Dermis microvascular lymphatic vessel endothelial cell (primary cell): Measurements from ENCODE around the gene GAB3. TPM values are rescaled to one million over a fixed set of nuclear protein-coding genes. Genes with fewer than 3 reads are reported as not detected.

ENCODE experiments used
- DNase-seq, 2 donors: peaks; one replicate each; pipeline versions ENCODE4 v3.0.0 to v3.0.0-alpha.2; 2010; ENCODE audit warnings: low read depth in 2 of 2
- total RNA-seq: library from RNA; depleted of rRNA; stranded (reverse); fragments of >200 nt; gene quantifications from 2 replicates; pipeline ENCODE4 v1.2.1, GENCODE V29; 2014

The GAB3 gene, protein sequence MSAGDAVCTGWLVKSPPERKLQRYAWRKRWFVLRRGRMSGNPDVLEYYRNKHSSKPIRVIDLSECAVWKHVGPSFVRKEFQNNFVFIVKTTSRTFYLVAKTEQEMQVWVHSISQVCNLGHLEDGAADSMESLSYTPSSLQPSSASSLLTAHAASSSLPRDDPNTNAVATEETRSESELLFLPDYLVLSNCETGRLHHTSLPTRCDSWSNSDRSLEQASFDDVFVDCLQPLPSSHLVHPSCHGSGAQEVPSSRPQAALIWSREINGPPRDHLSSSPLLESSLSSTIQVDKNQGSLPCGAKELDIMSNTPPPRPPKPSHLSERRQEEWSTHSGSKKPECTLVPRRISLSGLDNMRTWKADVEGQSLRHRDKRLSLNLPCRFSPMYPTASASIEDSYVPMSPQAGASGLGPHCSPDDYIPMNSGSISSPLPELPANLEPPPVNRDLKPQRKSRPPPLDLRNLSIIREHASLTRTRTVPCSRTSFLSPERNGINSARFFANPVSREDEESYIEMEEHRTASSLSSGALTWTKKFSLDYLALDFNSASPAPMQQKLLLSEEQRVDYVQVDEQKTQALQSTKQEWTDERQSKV
- total RNA-seq = 6.7 and 11.6 TPM in 2 replicates

DNA sequence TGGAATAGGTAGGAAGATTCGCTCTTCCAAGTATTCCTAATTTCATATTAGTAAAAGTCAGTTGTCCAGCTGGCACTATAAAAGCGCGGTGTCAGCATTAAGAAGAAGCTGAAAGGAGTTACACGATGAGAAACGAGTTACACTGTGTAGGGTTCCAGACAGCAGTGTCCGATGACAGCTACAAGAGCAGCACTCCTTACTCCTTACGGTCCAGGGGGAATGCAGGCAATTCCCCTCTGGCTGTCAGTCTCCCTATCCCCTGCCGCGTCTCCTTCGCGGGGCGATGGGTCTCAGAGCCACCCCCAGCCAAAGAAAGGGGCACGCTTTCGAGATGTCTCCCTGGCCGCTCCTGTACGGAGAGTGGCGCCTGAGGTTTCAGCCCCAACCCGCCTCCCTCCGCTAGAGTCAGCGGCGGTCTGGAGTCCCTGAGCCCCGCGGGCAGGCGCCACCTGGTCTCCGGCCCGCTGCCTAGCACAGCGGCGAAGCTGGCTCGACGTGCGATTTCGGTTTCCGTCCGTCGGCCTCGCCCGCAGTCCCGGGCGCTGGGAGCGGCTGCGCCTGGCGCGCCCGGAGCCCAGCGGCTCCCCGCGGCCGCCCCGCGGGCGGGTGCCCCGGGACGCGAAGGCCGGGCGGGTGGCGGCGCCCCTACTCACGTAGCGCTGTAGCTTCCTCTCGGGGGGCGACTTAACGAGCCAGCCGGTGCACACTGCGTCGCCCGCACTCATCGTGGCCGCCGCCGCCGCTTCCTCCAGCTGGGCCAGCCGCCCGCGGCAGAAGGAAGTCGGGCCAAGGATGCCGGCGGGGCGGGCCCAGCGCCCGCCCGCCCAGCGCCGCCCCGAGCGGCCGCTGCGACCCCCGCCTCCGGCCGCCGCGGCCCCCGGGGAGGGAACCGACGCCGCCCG, at the start of gene GAB3:
Gene GAB3 (minus strand): TSS at position 777 of the 902 bp plus-strand sequence. CDS start 52 bp downstream, at position 725.
- peak in 1 of 2 donors; percentile 39 for DNase-seq

DNA sequence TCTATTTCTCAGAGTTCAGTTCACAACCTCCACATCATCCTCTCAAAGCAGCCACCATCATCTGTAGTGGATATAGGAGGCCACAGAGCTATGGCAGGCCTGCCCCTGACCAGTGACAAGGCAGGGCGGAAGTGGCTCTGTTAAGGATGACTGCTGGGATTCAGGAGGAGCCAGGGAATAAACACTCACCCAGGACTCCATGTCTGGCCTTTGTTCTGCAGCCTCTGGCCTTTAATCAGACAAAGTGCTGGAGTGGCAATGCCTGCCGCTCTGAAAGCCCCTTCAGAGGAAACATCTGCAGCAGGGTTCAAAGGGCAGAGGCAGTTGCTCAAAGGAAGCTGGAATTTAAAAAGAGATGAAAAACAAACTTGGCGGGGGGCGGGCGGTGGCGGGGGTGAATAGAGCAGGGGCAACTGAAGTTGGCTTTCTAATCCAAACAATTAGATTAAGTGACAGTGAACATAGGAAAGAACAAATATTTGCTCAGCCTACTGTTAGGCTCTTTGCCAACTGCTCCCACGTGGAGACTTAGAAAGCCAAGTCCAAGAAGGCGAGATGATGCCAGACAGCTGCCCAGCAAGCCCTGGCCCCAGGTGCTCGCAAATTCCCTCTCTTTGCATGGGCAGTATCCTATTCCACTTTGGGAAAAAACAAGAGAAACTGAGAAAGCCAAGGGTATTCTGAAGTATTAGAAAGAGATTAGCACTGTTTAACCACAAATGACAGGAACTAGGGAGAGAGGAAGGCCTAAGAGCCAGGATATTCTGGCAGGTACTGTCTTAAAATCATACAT, 48.9 kb upstream of the GAB3 start:
- DNase-seq = peak; percentile 76 to 92

DNA sequence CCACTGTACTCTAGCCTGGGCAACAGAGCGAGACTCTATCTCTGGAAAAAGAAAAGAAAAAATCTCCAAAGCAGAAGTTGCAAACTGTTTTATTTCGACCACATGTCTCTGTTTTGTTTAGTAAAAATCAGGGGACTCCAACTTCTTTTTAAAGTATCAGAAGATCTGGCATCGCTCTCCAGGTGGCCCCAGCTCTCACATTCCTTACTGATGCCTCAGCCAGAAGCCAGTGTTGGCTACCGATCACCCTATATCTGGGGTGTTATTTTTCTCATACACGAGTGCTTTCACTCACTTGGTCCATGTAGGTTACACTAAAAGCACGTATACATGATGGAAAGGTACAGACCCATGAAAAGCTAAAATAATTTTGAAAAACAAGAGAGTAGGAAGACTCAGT, 46.1 kb upstream of the GAB3 start:
- DNase-seq = no peak

DNA sequence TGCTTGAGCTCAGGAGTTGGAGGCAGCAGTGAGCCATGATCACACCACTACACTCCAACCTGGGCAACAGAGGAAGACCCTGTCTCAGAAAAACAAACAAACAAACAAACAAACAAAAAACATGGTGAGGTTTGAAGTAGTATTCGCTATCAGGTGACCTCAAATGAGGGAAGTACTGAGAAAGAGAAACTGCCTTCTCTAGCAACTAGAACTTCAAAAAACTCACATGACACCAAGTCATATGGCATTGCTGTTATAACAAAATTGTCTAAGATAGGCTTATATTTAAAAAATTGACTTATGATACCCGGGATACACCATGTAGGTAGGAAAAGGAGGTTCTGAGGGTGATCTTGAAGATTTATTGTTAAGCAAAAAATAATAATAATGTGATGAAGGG, 44.1 kb upstream of the GAB3 start:
- DNase-seq = no peak

DNA sequence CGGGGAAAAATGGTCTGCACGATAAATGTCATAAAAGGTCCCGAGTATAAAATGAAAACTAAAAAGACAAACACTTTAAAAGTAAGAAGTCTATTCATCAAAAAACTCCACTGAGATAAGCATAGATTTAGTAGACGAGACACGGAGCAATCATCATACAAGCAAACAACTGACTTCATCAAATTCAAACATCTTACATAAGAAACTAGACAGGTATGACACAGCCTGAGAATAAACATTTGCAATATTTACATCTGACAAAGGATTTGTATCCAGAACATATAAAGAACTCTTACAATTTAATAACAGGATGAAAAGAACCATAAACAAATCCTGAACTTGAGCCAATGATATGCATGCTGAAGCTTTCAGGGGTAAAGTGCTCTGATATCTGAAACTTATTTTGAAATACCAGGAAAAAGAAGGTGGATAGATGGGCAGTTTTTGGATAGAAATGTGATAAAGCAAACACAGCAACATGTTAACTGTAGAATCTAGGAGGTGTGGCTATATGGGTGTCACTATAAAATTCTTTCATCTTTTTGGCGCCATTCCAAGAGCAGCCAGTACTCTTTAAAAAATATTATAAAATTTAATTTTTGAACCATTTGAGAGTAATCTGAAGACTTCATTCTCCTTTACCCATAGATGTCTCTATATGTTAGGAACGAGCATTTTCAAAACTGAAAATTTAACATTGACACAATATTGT, 42.4 kb upstream of the GAB3 start:
- no peak for DNase-seq

DNA sequence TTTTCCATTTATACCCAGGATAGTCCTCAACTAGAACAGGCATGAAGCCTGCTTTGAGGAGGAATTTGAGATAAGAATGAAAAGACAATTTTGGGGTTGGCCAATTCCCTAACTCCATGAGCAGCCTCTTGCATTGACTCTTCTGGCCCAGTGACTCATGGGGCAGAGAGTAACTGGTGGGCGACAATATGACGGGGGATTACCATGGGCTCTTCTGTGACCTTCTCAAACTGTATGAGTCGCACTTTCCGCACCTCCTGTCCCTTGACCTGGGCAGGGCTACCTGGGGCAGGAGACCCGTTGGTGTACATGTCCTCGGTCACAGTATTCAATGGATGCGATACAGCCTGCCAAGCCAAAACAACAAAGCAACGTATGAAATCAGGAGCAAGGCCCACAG, 41.1 kb upstream of the GAB3 start:
- no peak for DNase-seq

DNA sequence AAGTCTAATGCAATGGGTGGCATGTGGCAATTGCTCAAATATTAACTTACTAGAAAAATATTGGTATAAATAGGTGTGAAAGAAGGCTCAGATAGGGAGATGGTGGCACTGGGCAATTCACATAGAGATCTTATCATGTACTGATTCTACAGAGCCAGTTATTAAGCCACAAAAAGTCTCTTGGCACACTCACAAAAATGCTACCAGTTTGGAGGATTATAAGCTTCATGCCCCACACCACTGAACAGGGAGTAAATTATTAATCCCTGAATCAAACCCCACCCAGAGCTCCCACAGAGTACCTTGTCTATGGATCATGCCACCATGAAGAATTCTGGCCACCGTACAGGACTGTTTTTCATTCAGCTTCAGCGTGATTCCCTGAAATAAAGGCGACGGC, 40.6 kb upstream of the GAB3 start:
- DNase-seq = no peak

DNA sequence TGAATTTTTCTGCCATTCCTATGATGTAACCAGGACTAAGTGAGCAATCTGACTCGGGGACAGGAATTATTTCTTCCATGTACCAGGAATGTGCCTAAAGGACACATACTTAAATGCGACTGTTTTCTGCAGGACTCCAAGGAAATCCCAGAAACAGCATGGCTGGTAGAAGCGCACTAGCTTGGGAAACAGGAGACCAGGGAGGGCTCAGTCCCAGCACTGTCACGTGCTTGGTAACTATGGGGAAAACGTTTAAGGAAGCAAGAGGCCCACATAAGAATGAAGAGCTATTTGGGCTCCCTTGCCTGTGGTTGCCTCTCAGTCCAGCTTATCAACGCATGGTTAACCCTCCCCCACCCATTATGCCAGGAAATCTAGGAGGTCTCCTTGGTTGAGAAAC, 34.8 kb upstream of the GAB3 start:
- no peak for DNase-seq

DNA sequence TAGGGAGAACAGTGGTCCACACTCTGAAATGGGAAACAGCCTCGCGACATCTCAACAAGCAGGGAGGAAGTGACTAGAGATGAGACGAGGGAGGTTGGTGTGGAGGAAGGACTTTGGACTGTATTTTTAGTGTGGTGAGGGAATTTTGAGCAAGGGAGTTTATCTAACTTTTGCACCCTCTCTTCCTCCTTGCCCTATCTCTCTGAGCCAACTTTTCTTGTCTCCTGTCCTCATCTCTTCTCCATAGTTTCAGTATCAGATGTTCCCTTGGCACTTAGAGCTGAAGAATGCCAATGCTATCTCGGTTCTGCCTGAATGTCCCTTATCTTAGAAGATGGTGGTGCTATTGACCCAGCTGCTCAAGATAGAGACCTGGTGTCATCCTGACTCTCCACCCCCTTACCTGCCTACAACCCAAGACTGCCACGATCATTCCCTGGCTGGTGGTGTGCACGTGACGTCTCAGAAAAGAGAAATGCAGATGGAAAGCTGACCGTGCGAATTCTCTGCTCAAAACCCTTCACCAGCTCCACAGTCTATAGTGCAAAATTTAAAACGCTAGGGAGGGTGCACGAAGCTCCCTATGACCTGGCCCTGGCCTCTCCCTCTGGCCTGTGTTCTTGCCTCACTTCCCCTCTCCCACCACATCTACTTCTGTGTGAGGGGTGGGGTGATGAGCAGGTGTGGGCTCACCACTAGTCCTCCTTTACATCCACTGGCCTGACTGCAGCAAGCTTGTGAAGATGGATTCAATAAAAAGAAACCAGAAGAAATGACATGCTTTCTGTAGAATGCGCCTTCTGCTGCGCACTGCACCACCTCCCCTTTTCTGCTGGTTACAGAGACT, 33.5 kb upstream of the GAB3 start:
- DNase-seq = no peak

DNA sequence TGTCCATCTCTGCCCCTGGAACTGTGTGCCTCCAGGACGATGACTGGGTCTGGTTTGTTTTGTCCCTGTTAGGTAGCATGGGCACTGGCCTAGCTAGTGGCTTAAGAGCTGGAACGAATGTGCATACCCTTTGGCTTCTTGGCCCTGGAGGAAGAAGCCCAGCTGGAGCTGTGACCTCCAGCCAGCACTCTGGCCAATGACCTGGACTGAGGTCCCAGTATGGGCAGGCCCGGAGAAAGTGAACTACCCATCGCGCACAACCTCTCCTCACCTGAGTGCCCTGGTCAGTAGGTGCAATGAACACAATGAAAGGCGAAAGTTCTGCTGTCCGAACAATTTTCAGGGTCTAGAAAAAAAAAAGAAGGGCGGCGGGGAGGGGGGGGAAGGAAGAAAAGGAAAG, 30.1 kb upstream of the GAB3 start:
- no peak for DNase-seq

DNA sequence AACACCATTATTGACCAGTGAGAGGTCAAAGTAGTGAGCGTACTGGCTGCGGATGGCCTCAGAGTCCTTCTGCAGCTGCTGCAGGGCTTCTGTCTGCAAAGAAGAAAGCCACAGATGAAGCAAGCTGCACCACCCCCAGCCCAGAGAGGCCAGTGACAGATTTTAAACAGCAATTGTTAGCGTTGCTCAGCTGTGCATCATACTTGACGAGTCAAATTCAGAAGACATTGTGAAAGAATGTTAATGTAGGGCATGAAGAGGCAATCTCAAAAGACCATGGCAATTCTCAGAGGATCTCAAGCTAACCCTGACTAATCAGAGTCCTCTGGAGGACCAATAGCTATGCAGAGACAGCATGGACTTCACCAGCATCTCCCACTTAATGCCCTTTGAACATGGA, 28.4 kb upstream of the GAB3 start:
- DNase-seq = no peak

DNA sequence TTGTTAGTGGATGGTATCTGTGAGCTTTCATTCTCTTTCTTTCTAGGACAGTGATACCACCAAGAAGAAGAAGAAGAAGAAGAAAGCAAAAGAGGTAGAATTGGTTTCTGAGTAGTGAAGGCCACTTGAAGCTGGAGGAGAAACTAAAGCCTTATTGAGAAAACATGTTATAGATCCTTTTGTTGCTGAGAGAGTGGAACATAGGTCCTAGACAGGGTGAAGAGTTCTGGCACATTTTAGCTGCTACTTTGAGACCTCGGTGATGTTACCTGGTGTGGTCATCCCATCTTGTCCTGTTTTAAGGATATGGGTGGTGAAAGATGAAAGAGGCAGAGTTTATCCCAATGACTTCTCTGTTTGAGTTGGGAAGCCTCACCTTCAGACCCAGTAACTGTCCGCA, 25.9 kb upstream of the GAB3 start:
- no peak for DNase-seq

DNA sequence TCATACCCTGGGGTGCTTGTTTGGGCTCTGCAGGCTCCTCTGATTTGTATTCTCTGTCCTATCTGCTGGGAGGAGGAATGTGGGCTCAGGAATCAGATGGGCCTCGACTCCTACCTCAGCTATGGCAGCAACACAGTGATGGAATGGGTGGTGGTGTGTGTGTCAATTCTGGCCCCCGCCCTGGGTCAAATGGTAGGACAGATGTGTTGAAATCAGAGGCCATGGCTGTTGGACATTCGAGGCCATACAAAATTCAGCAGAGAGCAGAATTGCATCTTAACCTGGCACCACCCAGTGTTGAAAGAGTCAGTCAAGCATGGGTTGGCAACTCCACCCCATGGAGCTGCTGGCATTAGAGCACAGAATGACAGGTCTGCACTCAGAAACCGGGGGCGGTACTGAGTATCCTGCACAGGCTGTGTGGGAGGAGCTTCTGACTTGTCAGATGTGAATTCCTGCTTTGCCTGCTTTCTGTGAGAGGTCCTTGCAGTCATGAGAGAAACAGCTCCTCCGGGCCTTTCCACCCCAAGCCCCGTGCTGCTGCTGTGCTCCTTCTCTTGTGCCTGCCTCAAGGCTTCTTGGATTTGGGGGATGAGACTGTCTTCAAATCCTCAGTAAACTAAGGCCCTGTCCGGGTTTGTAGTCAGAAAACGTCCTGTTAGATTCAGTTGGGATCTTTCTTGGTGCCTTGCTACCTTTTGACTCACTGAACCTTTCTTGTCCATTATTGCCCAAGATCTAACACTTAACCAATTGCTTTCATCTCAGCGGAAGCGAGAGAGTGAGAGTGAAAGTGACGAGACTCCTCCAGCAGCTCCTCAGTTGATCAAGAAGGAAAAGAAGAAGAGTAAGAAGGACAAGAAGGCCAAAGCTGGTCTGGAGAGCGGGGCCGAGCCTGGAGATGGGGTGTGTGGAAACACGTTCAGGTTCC, 24.8 kb upstream of the GAB3 start:
- DNase-seq = no peak

DNA sequence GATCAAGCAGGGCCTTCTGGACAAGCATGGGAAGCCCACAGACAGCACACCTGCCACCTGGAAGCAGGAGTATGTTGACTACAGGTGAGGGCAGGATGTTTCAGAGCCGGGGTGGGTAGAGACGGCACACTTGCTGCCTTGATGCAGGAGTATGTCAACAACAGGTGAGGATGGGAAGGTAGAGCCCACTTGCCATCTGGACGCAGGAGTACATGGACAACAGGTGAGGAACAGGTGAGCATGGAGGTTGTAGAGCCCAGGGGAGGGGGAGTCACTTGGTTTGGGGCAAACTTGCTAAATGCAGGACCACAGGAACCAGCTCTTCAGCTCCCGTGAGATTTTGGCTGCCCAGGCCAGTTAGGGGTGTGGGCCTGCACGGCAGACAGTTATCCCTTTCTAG, 23.7 kb upstream of the GAB3 start:
- no peak for DNase-seq

DNA sequence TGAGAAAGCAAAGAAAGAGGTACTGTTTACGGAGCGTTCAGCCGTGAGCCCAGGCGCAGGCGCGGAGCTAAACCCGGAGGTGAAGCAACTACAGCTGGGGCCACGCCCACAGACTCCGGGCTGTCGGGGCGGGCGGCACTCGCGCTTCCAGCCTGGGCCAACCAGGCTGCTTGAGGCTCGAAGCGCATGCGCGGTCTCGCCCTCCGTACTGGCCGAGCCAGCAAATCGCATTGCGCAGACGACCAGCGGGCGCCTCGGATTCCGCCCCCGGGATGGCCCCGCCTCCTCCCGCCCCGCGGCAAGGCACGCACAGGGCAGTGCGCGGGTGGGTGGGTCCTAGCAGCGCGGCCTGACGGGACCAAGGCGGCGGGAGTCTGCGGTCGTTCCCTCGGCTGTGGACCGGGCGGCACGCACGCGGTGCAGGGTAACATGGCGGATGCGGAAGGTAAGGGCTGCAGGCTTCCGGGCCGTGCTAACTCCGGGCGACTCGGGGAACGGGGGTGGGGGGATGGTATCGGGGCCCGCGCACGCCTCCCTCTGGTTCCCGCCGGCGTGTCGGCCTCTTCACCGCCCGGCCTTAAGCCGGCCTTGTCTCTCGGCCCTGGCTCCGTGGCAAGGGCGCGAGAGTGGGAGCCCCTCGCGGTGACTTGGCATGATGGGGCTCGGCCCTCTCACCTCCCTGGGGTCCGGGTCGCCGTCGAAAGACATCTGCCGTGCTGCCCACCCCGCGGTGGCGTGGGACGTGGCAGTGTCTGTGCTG, 11.8 kb upstream of the GAB3 start, which contains the start of gene DKC1:
Gene DKC1 (plus strand): TSS at position 328 of the 760 bp plus-strand sequence. CDS start 102 bp downstream, at position 430.
- peak; percentile 89 to 96 for DNase-seq

DNA sequence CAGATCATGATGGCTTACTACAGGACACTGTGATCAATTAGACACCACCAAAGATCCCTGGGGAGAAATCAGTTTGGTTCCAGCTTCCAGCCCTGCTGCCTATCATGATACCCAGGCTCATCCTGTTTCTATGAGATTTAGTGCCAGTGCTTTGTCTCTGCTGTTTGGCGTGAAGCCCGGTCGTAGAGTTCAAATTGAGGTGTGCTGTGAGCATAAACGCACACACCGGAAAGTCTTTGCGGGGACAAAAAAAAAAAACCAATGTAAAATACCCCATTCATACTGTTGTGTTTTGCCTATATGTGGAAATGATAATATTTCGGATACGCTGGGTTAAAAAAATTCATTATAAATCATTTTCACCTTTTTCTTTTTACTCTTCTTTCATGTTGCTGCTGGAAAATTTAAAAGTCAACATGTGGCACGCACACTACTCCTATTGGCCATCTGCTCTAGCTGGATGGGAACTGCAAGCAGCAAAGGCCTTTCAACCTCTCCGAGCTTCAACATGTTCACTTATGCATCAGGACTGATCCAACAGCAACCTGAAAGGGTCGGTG, 11.2 kb upstream of the GAB3 start:
- peak; percentile 80 for DNase-seq

DNA sequence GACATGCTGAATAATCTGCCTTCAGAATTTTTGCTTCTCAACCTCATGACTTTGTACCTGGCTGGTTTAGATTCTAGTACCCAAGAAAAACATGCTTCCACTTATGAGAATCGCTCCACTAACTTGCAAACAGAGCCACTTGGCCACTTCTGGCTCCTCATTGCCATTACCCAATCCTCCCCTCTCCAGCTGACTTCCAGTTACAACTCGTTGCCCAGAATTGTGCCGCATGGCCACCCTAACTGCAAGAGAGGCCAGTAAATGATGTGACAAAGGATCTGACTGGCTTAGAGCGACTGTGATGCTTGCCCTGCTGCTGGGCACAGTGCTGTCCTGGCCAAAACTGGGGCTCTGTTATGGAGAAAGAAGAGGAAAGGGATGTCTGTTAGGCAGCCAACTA, 7.8 kb upstream of the GAB3 start:
- no peak for DNase-seq
